ENCODE data around the gene PSORS1C1. TPM values are rescaled to one million over a fixed set of nuclear protein-coding genes. Genes with fewer than 3 reads are reported as not detected.
A peak's percentile ranks its signal among the peaks of the same experiment; 100 is the strongest.
"Not testable (repeated sequence)": the region's sequence is repeated elsewhere in the genome, so short reads cannot be mapped to it uniquely, and the experiment has no call there.

The PSORS1C1 gene
- total RNA-seq, 4 donors from 2014 or later, result 4.1 to 15.8 (median 5.5) TPM

DNA sequence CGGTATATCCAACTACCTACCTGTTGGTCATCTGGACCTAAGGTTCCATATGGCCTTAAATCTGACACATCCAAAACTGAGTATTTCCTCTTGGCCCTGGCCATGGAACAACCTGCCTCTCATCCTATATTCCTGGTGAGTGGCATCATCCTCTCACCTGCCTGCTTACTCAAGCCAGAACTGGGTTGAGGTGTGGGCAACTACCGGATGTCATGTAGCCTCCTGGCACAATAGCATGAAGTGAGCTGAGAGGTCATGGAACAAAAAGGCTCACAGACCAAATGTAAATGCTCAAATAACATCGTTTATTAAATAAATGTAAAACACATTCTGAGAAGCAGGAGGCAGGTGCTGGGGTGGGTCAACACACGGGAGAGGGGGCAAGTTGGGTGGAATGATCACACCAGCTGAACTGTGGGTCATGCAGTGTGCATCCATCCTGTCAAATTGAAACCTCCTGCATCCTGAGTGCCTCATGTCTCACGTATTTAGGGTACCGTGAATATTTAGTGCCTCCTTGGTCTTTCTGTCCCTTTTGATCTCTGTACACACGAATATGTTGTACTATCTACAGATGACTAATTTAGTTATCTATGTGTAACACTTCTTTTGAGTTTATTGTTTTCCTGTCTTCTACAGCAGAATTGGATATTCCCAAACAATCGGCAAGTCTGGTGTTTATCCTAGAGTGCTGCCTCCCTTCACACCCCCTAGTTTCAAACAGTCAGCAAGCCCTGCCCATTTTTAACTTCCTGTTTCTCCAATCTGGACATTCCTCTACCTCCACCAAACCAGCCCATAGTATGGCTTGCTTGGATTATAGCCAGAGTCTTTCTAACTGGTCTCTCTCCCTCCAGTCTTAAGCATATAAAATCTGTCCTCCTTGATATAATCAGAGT lies 63.8 kb downstream of the PSORS1C1 start:
- DNase-seq (ENCODE audit: low spot score in 2 of 2), result no peak
- H3K27ac ChIP-seq, result no peak overlapping the region

GRCh38 chr6:31179042-31179386 lies 64.4 kb downstream of the PSORS1C1 start:
- H3K36me3 ChIP-seq, result peaks cover 3% of the 10 kb centered on the region
- H3K27me3 ChIP-seq, result no peaks in the 10 kb centered on the region
- H3K27ac ChIP-seq, result no peak overlapping the region
- H3K4me1 ChIP-seq, result peaks cover 4% of the 10 kb centered on the region
- TF ChIP-seq, protein P1, sequence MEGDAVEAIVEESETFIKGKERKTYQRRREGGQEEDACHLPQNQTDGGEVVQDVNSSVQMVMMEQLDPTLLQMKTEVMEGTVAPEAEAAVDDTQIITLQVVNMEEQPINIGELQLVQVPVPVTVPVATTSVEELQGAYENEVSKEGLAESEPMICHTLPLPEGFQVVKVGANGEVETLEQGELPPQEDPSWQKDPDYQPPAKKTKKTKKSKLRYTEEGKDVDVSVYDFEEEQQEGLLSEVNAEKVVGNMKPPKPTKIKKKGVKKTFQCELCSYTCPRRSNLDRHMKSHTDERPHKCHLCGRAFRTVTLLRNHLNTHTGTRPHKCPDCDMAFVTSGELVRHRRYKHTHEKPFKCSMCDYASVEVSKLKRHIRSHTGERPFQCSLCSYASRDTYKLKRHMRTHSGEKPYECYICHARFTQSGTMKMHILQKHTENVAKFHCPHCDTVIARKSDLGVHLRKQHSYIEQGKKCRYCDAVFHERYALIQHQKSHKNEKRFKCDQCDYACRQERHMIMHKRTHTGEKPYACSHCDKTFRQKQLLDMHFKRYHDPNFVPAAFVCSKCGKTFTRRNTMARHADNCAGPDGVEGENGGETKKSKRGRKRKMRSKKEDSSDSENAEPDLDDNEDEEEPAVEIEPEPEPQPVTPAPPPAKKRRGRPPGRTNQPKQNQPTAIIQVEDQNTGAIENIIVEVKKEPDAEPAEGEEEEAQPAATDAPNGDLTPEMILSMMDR (IDR thresholded peaks at IDR 0.05), result no peak
- TF ChIP-seq POLR2AphosphoS5 (IDR thresholded peaks at IDR 0.05) (no peak), EP300 (IDR thresholded peaks at IDR 0.05) (no peak), POLR2A (IDR thresholded peaks at IDR 0.05) (no peak)
- 51% methylated on average over 4 of the region's 4 CpGs for WGBS
- H3K4me3 ChIP-seq, result no peak overlapping the region
- no peaks in the 10 kb centered on the region for H3K9me3 ChIP-seq
- no peak for DNase-seq (ENCODE audit: low spot score in 2 of 2)

More for the DNA sequence above, 63.8 kb downstream of the PSORS1C1 start:
- H3K9me3 ChIP-seq, result no peaks in the 10 kb centered on the region
- no peak for TF ChIP-seq POLR2A (IDR thresholded peaks at IDR 0.05)
- TF ChIP-seq, protein P1 (IDR thresholded peaks at IDR 0.05), result no peak
- no peak for TF ChIP-seq EP300 (IDR thresholded peaks at IDR 0.05)
- peaks cover 3% of the 10 kb centered on the region for H3K36me3 ChIP-seq
- 56% methylated on average over 8 of the region's 8 CpGs for WGBS
- no peak overlapping the region for H3K4me3 ChIP-seq
- H3K27me3 ChIP-seq, result no peaks in the 10 kb centered on the region
- peaks cover 4% of the 10 kb centered on the region for H3K4me1 ChIP-seq

GRCh38 chr6:31179896-31180295 lies 65.3 kb downstream of the PSORS1C1 start:
- 99% methylated on average over 8 of the region's 8 CpGs for WGBS
- no peaks in the 10 kb centered on the region for H3K27me3 ChIP-seq
- H3K4me1 ChIP-seq, result peaks cover 5% of the 10 kb centered on the region
- no peaks in the 10 kb centered on the region for H3K9me3 ChIP-seq
- TF ChIP-seq POLR2A (IDR thresholded peaks at IDR 0.05), result no peak
- no peak for TF ChIP-seq EP300 (IDR thresholded peaks at IDR 0.05)
- TF ChIP-seq, protein P1 (IDR thresholded peaks at IDR 0.05), result no peak
- TF ChIP-seq POLR2AphosphoS5 (IDR thresholded peaks at IDR 0.05), result no peak
- H3K4me3 ChIP-seq, result no peak overlapping the region
- peaks cover 3% of the 10 kb centered on the region for H3K36me3 ChIP-seq
- no peak for DNase-seq (ENCODE audit: low spot score in 2 of 2)
- no peak overlapping the region for H3K27ac ChIP-seq

DNA sequence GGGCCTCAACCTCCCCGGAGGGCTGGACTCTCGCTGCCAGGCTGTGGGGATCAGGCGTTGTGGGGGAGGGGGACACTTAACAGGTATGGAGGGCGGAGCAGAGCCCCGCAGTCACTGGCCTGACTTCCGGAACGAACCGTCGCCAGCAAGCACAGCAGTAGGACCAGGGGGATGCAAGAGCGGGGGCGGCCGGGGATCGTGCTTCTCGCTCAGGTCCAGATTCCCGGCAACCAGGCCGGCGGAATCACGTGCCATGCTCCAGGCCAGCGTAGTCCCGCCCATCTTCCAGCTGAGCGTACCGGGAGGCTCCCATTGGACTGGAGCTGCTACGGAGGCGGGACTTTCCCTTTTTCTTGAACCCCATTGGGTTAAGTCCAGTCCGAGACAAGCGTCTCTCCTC lies 65.9 kb downstream of the PSORS1C1 start:
- Histone ChIP-seq H3K36me3 (peaks cover under 1% of the 10 kb centered on the region), H3K4me3 (peak overlapping the region; percentile 23), H3K27ac (no peak overlapping the region), H3K4me1 (peaks cover 11% of the 10 kb centered on the region), H3K9me3 (no peaks in the 10 kb centered on the region), H3K27me3 (no peaks in the 10 kb centered on the region)
- 88% methylated on average over 24 of the region's 26 CpGs for WGBS
- peak in 1 of 2 donors; percentile 90 for DNase-seq (ENCODE audit: low spot score in 2 of 2)
- TF ChIP-seq POLR2A (IDR thresholded peaks at IDR 0.05), result no peak

DNA sequence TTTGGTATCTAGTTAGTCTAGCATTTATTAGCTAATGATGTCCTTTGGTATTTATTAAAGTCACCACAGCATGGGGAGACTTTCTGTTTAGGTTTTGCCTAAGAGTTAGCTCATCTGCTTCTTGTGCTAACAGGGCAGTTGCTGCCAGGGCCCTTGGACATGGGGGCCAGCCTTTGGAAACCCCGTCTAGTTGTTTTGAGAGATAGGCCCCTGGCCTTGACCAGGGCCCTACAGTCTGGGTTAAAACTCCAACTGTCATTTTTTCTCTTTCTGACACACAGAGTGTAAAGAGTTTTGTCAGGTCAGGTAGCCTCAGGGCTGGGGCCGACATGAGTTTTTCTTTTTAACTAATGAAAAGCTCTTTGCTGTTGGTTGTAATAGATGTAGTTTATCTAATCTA lies 68.7 kb downstream of the PSORS1C1 start:
- 70% methylated on average over 2 of the region's 2 CpGs for WGBS

DNA sequence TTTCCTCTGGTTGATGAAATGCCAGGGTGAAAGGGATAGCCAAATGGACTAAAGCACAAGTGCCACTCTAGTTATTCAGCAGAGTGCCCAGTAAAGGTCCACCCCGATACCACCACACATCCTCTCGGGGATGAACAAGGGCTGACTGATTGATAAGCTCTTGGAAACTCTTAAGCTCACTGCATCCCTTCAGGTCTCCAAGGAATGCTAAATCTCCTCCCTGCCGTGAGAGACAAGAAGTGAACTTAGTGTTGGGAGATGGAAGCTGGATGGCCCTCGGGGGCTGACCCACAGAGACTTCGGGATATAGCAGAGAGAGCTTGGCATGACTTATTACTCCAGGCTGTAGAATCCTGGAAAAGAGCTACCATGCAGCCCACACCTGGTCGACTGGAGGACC lies 69.3 kb downstream of the PSORS1C1 start:
- not testable (repeated sequence) for H3K27me3 ChIP-seq; H3K4me3 ChIP-seq; H3K36me3 ChIP-seq; H3K27ac ChIP-seq; H3K9me3 ChIP-seq; DNase-seq (ENCODE audit: low spot score in 2 of 2)
- peaks cover 12% of the 10 kb centered on the region for H3K4me1 ChIP-seq
- WGBS, result 66% methylated on average over 6 of the region's 6 CpGs

More for the DNA sequence above, 68.7 kb downstream of the PSORS1C1 start:
- not testable (repeated sequence) for H3K4me3 ChIP-seq; H3K27ac ChIP-seq; H3K27me3 ChIP-seq; H3K9me3 ChIP-seq; DNase-seq (ENCODE audit: low spot score in 2 of 2); H3K36me3 ChIP-seq
- H3K4me1 ChIP-seq, result peaks cover 16% of the 10 kb centered on the region

GRCh38 chr6:31185695-31186051 lies 71.1 kb downstream of the PSORS1C1 start:
- 40% methylated on average over 4 of the region's 4 CpGs for WGBS
- H3K36me3 ChIP-seq; H3K9me3 ChIP-seq; H3K27me3 ChIP-seq; DNase-seq (ENCODE audit: low spot score in 2 of 2): not testable (repeated sequence)
- Histone ChIP-seq H3K27ac (peak overlapping the region; percentile 86), H3K4me1 (peaks cover 12% of the 10 kb centered on the region), H3K4me3 (peak overlapping the region; percentile 17)
